ENCODE results near the gene RFX4.

DNA sequence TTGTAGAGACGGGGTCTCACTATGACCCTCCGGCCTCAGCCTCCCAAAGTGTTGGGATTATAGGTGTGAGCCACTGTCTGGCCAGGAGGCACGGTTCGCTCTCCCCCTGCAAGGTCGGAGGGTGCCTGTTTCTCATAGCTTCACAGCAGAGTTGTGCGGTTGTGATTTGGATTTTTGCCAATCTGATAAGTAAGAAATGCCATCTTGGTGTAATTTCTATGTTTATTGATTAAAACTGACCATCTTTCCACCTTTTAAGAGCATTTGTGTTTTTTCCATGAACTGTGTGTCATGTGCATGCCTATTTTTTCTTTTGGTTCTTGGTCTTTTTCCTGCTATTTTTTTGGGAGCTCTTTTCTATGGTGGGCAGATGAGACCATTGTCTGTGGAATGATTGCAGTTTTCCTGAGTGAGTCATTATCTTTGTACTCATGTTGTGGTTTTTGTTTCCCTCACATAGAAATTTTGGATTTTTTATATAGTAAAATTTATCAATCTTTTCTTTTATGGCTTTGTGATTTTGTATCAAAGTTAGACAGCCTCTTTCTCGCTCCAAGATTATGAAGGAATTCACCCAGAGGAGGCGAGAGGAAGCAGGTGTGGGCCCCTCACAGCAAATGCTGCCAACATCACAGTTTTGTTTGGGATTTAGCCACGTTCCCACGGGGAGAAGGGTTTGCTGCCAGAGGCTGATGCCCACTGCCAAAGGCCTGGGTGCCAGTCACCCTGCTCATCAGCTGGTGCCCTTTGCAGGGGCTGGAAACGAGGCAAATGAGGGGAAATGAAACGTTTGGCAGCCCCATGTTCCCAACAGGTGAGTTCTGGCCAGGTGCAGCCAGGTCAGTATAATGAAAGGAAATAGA, 47.2 kb downstream of the RFX4 start:
- TF ChIP-seq, protein P1, sequence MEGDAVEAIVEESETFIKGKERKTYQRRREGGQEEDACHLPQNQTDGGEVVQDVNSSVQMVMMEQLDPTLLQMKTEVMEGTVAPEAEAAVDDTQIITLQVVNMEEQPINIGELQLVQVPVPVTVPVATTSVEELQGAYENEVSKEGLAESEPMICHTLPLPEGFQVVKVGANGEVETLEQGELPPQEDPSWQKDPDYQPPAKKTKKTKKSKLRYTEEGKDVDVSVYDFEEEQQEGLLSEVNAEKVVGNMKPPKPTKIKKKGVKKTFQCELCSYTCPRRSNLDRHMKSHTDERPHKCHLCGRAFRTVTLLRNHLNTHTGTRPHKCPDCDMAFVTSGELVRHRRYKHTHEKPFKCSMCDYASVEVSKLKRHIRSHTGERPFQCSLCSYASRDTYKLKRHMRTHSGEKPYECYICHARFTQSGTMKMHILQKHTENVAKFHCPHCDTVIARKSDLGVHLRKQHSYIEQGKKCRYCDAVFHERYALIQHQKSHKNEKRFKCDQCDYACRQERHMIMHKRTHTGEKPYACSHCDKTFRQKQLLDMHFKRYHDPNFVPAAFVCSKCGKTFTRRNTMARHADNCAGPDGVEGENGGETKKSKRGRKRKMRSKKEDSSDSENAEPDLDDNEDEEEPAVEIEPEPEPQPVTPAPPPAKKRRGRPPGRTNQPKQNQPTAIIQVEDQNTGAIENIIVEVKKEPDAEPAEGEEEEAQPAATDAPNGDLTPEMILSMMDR (conservative IDR thresholded peaks at IDR 0.05; ENCODE audit: low read length) = no peak
- TF ChIP-seq EZH2phosphoT487 (IDR thresholded peaks at IDR 0.05; ENCODE audit: borderline replicate concordance) = no peak

All from Loucy (cell line).